ENCODE measurements around the gene WDR86. TPM values are rescaled to one million over a fixed set of nuclear protein-coding genes. Genes with fewer than 3 reads are reported as not detected.

Gene WDR86
- total and polyA plus RNA-seq, 2 of the 8 experiments (the other 6 are each of a cell fraction or from before 2014, with no cell fraction given), result 12.7 to 15.8 TPM

GRCh38 chr7:151404216-151405011, 5.4 kb downstream of the WDR86 start:
- no peak overlapping the region for H2BK120ac ChIP-seq (replicated peaks; ENCODE audit: low read depth, low read length)
- H3K27me3 ChIP-seq (replicated peaks in 1 of 4; ENCODE audit: control insufficient read depth in 3 of 4, extremely low read depth in 1 of 4, insufficient read depth in 3 of 4, low read length in 3 of 4), result peaks cover 0 to 9% (median 6%) of the 10 kb centered on the region in 4 experiments; a peak in 4 of 7 replicates
- no peak overlapping the region for H3K4me3 ChIP-seq (ENCODE audit: extremely low read depth in 1 of 4, insufficient read depth in 2 of 4, low read depth in 3 of 4, low read length in 4 of 4)
- H4K8ac ChIP-seq (ENCODE audit: extremely low read depth, insufficient read depth, low read length), result no peak overlapping the region; the same call in 1 of the 2 replicates
- H3K56ac ChIP-seq (replicated peaks; ENCODE audit: insufficient read length, low read depth, low read length), result no peak overlapping the region
- 84% methylated on average over 18 of the region's 18 CpGs; no CpG with 5 or more reads in 1 of the 2 experiments for WGBS, 2 experiments (ENCODE audit: extremely low coverage in 1 of 2, insufficient coverage in 1 of 2, insufficient read length in 1 of 2, insufficient replicate concordance in 2 of 2, low coverage in 1 of 2, low lambda C conversion rate in 2 of 2, missing lambda C conversion rate in 1 of 2)
- no peak overlapping the region for H3K4ac ChIP-seq (replicated peaks; ENCODE audit: insufficient read length, low read depth, low read length)
- H3K18ac ChIP-seq (ENCODE audit: extremely low read depth, low read length), result no peak overlapping the region
- H2AFZ ChIP-seq (ENCODE audit: low read length), result no peak overlapping the region
- H3K27ac ChIP-seq (ENCODE audit: low read depth, low read length), result no peak overlapping the region
- no peaks in the 10 kb centered on the region for H3K9me3 ChIP-seq (ENCODE audit: insufficient read depth in 2 of 2, low read depth in 1 of 2, low read length in 1 of 2)
- TF ChIP-seq SP2 (IDR thresholded peaks at IDR 0.05; ENCODE audit: low read length), result no peak
- TF ChIP-seq JUN (IDR thresholded peaks at IDR 0.05; ENCODE audit: low read depth, low read length), result no peak
- TF ChIP-seq RAD21 (IDR thresholded peaks at IDR 0.05 in 1 of 2, conservative IDR thresholded peaks at IDR 0.05 in 1 of 2; ENCODE audit: low read depth in 2 of 2, low read length in 2 of 2), result no peak
- TF ChIP-seq EP300 (IDR thresholded peaks at IDR 0.05; ENCODE audit: borderline replicate concordance in 1 of 2, low read depth in 2 of 2, low read length in 2 of 2), result no peak
- TF ChIP-seq SRF (IDR thresholded peaks at IDR 0.05; ENCODE audit: low read depth, low read length), result no peak
- TF ChIP-seq CEBPB (IDR thresholded peaks at IDR 0.05; ENCODE audit: low read depth, low read length), result no peak
- TF ChIP-seq GABPA (IDR thresholded peaks at IDR 0.05; ENCODE audit: borderline replicate concordance, insufficient read depth, low read length), result no peak
- TF ChIP-seq CHD1 (IDR thresholded peaks at IDR 0.05; ENCODE audit: low read depth, low read length), result no peak
- no peak for TF ChIP-seq BACH1 (IDR thresholded peaks at IDR 0.05; ENCODE audit: low read length)
- no peak for TF ChIP-seq ZNF274 (IDR thresholded peaks at IDR 0.05; ENCODE audit: borderline replicate concordance, extremely low read depth, low read length)
- H3K36me3 ChIP-seq (ENCODE audit: control insufficient read depth in 2 of 4, insufficient read depth in 4 of 4, low read length in 3 of 4), result no peaks in the 10 kb centered on the region; a peak in 1 of 8 replicates
- H3K23me2 ChIP-seq (ENCODE audit: low read depth, low read length), result peaks cover 9% of the 10 kb centered on the region
- FAIRE-seq (no peak), DNase-seq (ENCODE audit: low read depth in 1 of 2, low spot score in 2 of 2) (no peak)
- no peak overlapping the region for H3K9ac ChIP-seq (replicated peaks in 1 of 4; ENCODE audit: extremely low read depth in 1 of 4, low read depth in 3 of 4, low read length in 3 of 4)
- no peak overlapping the region for H3K4me2 ChIP-seq (ENCODE audit: insufficient read depth in 1 of 2, low read depth in 2 of 2, low read length in 2 of 2)
- H2BK20ac ChIP-seq (ENCODE audit: low read length), result no peak overlapping the region
- 0 out of 2 replicates have a peak overlapping the region, but pooled peaks have one; percentile 27 for H2BK12ac ChIP-seq (ENCODE audit: low read depth, low read length)
- peak overlapping the region; percentile 7 for H4K91ac ChIP-seq (replicated peaks; ENCODE audit: insufficient read length, low read length)
- no peak overlapping the region for H4K5ac ChIP-seq (ENCODE audit: insufficient read length, low read depth, low read length)
- no peak overlapping the region for H3K14ac ChIP-seq (ENCODE audit: insufficient read length)
- 0 out of 2 replicates have a peak overlapping the region, but pooled peaks have one; percentile 24 for H2AK5ac ChIP-seq (ENCODE audit: low read depth, low read length)
- no peak overlapping the region for H3K23ac ChIP-seq (ENCODE audit: insufficient read length)
- POLR2A ChIA-PET (ENCODE audit: partially characterized antibody), result interaction anchor here (0.8 to 2.3 kb wide), 2 partner anchors 12 to 113 kb away, joined by 3 to 5 read pairs; no protein-coding TSS in a partner anchor
- H2BK5ac ChIP-seq (ENCODE audit: low read depth, low read length), result no peak overlapping the region; the same call in 1 of the 2 replicates
- H3K79me2 ChIP-seq (ENCODE audit: control insufficient read depth in 1 of 2, insufficient read depth in 2 of 2, low read length in 2 of 2), result no peaks in the 10 kb centered on the region
- CTCF ChIA-PET (ENCODE audit: partially characterized antibody), result interaction anchor here (0.6 to 2.7 kb wide), 3 partner anchors 18 to 44 kb away, joined by 3 to 15 read pairs (median 6); no protein-coding TSS in a partner anchor
- H4K20me1 ChIP-seq (replicated peaks in 1 of 2; ENCODE audit: control insufficient read depth in 1 of 2, insufficient read depth in 2 of 2, low read length in 2 of 2), result peaks cover 0 to 2% of the 10 kb centered on the region in 2 experiments
- peaks cover 2 to 19% (median 11%) of the 10 kb centered on the region in 4 experiments for H3K4me1 ChIP-seq (replicated peaks in 1 of 4; ENCODE audit: control insufficient read depth in 3 of 4, insufficient read depth in 4 of 4, low read length in 3 of 4)
- H3K79me1 ChIP-seq (ENCODE audit: low read depth, low read length), result no peaks in the 10 kb centered on the region; the same call in 1 of the 2 replicates
- no peak overlapping the region for H2BK15ac ChIP-seq (ENCODE audit: low read length)
